SK-N-MC (cell line): ENCODE results near the gene ZNF331.

ENCODE experiments used
- EZH2 ChIP-seq: fragments of 200-600 bp; sonication (generic); IDR thresholded peaks from one replicate; pipeline ENCODE4 v1.6.1; 2017; ENCODE audit warnings: antibody characterized with exemption
- POLR2AphosphoS5 ChIP-seq: IDR thresholded peaks from 2 replicates; pipeline ENCODE4 v1.6.1; 2012; ENCODE audit warnings: mild to moderate bottlenecking, low read depth, low read length, borderline replicate concordance

- TF ChIP-seq POLR2AphosphoS5 (no peak), EZH2 (no peak)
Measured at GRCh38 chr19:53549340-53549739, 11.4 kb downstream of the ZNF331 start.
